ENCODE data around the gene DLL4.

Gene DLL4

GRCh38 chr15:40955141-40955903 is 26.2 kb downstream of the DLL4 start:
- in situ Hi-C loops (cut with HindIII; ENCODE audit: low sequenced_read_pairs), result no loop called here
- no peak for TF ChIP-seq CTCF (IDR thresholded peaks at IDR 0.05; ENCODE audit: low read depth, low read length)
- H3K4me3 ChIP-seq (ENCODE audit: low read depth, low read length), result no peak overlapping the region
- no peak for DNase-seq (ENCODE audit: low read depth, low spot score)

DNA sequence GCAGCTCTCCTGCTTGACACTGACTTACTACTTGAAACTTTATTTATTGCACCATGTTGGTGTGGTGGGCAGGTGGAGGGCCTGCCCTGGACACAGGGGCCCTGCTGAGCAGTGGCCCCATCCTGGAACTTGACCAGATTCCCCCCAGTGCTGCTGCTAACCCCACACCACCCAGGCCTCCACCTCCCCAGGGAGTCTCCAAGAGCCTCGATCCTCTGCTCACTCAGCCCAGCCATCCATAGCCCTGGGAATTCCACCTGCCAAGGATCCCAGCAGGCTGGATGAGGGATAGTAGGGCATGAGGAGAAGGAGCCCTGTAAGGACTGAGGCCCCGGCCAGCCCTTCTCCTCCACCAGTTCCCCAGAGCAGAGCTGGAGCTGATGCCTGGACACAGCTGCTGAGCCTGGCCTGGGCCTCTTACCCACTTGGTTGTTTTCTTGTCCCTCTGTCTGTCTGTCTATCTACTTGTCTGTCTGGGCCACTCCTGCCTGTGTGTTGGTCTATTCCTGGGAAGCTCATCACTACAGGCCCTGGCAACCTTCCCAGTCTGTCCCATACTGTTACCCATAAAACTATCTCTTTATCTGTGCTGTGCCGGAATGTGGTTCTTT is 26.9 kb downstream of the DLL4 start:
- no peak overlapping the region for H3K4me3 ChIP-seq (ENCODE audit: low read depth, low read length)
- no peak for DNase-seq (ENCODE audit: low read depth, low spot score)
- in situ Hi-C loops (cut with HindIII; ENCODE audit: low sequenced_read_pairs), result no loop called here
- TF ChIP-seq CTCF (IDR thresholded peaks at IDR 0.05; ENCODE audit: low read depth, low read length), result no peak

DNA sequence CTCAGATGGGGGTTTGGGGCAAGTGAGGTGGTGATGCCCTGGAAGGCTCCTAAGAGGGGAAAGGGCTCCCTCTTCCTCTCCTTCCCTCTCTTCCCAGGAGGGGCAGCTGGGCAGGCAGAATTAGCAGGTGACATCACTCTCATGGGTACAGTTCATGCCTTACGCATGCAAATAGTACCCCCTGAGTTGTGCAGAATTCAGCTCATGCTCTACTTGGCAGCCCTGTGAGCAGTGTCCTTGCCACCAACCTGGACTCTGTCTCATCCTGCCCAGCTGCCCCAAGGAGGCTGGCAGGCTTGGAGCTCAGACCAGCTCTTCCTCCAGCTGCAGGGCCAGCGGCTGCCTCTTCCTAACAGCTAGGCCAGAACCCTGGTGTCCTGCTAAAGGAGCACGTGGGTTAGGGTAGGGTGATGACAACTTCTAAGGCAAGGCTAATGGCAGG is 27.4 kb downstream of the DLL4 start:
- in situ Hi-C loops (cut with HindIII; ENCODE audit: low sequenced_read_pairs), result no loop called here
- no peak for DNase-seq (ENCODE audit: low read depth, low spot score)
- no peak for TF ChIP-seq CTCF (IDR thresholded peaks at IDR 0.05; ENCODE audit: low read depth, low read length)
- no peak overlapping the region for H3K4me3 ChIP-seq (ENCODE audit: low read depth, low read length)

DNA sequence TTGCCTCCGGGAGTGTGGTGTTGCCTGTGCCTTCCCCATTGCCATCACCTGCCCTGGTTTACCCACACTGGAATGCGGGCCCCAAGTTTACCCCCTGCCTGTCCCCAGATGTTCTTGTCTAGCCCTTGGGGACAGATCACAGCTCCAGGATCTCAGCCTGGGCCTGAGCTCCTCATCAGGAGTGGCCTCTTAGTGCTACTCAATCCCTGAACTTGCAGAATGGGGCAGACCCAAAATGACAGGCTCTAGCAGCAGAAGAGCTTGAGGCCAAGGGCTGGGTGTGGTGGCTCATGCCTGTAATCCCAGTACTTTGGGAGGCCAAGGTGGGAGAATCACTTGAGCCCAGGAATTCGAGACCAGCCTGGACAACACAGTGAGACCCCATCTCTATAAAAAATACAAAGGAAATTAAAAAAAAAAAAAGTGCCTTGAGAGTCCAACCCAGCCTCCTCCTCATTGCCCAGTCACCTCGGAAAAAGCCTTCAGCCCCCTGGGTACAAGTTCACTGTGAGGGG is 28.0 kb downstream of the DLL4 start:
- H3K4me3 ChIP-seq (ENCODE audit: low read depth, low read length), result no peak overlapping the region
- in situ Hi-C loops (cut with HindIII; ENCODE audit: low sequenced_read_pairs), result no loop called here
- DNase-seq (ENCODE audit: low read depth, low spot score), result no peak
- TF ChIP-seq CTCF (IDR thresholded peaks at IDR 0.05; ENCODE audit: low read depth, low read length), result no peak

DNA sequence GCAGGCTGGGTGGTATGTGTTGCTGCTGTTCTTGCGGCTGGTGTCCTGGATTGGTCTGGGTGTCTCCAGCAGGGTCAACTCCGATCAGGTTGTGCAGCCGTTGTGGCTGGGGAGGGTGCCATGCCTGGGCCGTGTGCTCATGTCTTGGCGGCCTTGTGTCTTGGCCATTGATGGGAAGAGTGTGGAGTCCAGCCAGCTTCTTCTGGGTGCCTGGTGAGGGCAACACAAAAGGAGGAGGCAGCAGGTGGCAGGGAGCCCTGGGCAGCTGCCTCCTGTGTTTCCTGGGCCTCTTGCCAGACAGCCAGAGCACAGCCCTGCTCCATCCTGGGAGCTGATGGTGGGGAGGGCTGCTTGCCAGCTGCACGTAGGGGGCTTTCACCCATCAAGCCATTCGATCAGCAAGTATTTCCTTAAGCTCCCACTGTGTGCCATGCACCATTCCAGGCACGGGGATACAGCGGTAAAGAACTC is 28.5 kb downstream of the DLL4 start:
- no peak overlapping the region for H3K4me3 ChIP-seq (ENCODE audit: low read depth, low read length)
- in situ Hi-C loops (cut with HindIII; ENCODE audit: low sequenced_read_pairs), result no loop called here
- DNase-seq (ENCODE audit: low read depth, low spot score), result peak; percentile 24
- no peak for TF ChIP-seq CTCF (IDR thresholded peaks at IDR 0.05; ENCODE audit: low read depth, low read length)

GRCh38 chr15:40958146-40958545 is 29.0 kb downstream of the DLL4 start:
- no peak for DNase-seq (ENCODE audit: low read depth, low spot score)
- no peak overlapping the region for H3K4me3 ChIP-seq (ENCODE audit: low read depth, low read length)
- no peak for TF ChIP-seq CTCF (IDR thresholded peaks at IDR 0.05; ENCODE audit: low read depth, low read length)
- in situ Hi-C loops (cut with HindIII; ENCODE audit: low sequenced_read_pairs), result no loop called here

All from astrocyte of the spinal cord (primary cell).